NB4 (cell line): Measurements from ENCODE around the gene PSAP.

ENCODE experiments used
- DNase-seq: peaks from one replicate; pipeline ENCODE4 v3.0.0; 2010; ENCODE audit warnings: low read depth
- H3K4me3 ChIP-seq: one replicate; pipeline ENCODE4 v1.5.1; 2011; ENCODE audit warnings: mild to moderate bottlenecking, low read depth, low read length, moderate library complexity
- CTCF ChIP-seq: IDR thresholded peaks from one replicate; pipeline ENCODE4 v1.5.1; 2012; ENCODE audit warnings: low read depth, low read length
- MAX ChIP-seq: IDR thresholded peaks from 2 replicates; pipeline ENCODE4 v1.6.1; 2011; ENCODE audit warnings: low read depth, low read length
- MYC ChIP-seq: IDR thresholded peaks from 2 replicates; pipeline ENCODE4 v1.6.1; 2011; ENCODE audit warnings: low read depth, low read length
- POLR2A ChIP-seq: IDR thresholded peaks from 2 replicates; pipeline ENCODE4 v1.6.1; 2011; ENCODE audit warnings: mild to moderate bottlenecking; ENCODE audit not compliant: insufficient read length; ENCODE audit errors: extremely low read depth

PSAP gene

GRCh38 chr10:71835671-71836595 is 15.1 kb downstream of the PSAP start:
- TF ChIP-seq MYC (peak; percentile 76), MAX (peak; percentile 80), CTCF (no peak), POLR2A (no peak)
- H3K4me3 ChIP-seq = no peak overlapping the region
- DNase-seq = peak; percentile 98

GRCh38 chr10:71834343-71834674 is 16.7 kb downstream of the PSAP start:
- DNase-seq = no peak
- H3K4me3 ChIP-seq = no peak overlapping the region
- TF ChIP-seq MYC (no peak), CTCF (no peak), POLR2A (no peak), MAX (no peak)

- TF ChIP-seq POLR2A (no peak), CTCF (no peak)
- no peak overlapping the region for H3K4me3 ChIP-seq
- DNase-seq = no peak
Observed at GRCh38 chr10:71833451-71834342, 17.4 kb downstream of the PSAP start.

GRCh38 chr10:71832967-71833366 is 18.1 kb downstream of the PSAP start:
- TF ChIP-seq MAX (no peak), MYC (no peak), POLR2A (no peak), CTCF (no peak)
- no peak overlapping the region for H3K4me3 ChIP-seq
- DNase-seq = no peak

- DNase-seq = no peak
- no peak overlapping the region for H3K4me3 ChIP-seq
- no peak for TF ChIP-seq POLR2A
- no peak for TF ChIP-seq CTCF
- TF ChIP-seq MAX = no peak
- no peak for TF ChIP-seq MYC
Observed at GRCh38 chr10:71831646-71832552, 19.2 kb downstream of the PSAP start.
